ENCODE data around the gene TMEM60. TPM values are rescaled to one million over a fixed set of nuclear protein-coding genes. Genes with fewer than 3 reads are reported as not detected.

TMEM60 gene
- total RNA-seq, 2 experiments from 2014 or later = 1.2 to 2.4 TPM

DNA sequence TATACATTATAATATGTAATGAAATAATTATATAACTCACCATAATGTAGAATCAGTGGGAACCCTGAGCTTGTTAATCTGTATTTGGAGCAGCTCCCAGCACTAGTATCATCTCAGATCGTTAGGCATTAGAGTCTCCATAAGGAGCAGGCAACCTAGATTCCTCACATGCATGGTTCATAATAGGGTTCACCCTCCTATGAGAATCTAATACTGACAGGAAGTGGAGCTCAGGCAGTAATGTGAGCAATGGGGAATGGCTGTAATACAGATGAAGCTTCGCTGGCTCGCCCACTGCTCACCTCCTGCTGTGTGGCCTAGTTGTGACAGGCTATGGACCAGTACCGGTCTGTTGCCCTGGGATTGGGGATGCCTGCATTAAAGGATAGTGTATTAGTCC lies 52.5 kb downstream of the TMEM60 start:
- peaks cover 30% of the 10 kb centered on the region for H3K4me1 Mint-ChIP-seq (ENCODE audit: low read depth)
- intact Hi-C loops (cut with DNase I, micrococcal nuclease) = no loop called here
- Histone ChIP-seq H3K27ac (ENCODE audit: low read depth in 1 of 2, low read length in 2 of 2) (no peak overlapping the region), H3K27me3 (ENCODE audit: control insufficient read depth in 1 of 2, insufficient read depth in 2 of 2, low read length in 2 of 2) (no peaks in the 10 kb centered on the region), H3K9me3 (ENCODE audit: control insufficient read depth in 1 of 2, insufficient read depth in 1 of 2, low read length in 2 of 2) (no peaks in the 10 kb centered on the region), H3K4me3 (ENCODE audit: low read length) (no peak overlapping the region), H3K36me3 (ENCODE audit: insufficient read depth, low read length) (peaks cover 17% of the 10 kb centered on the region), H3K4me1 (ENCODE audit: insufficient read depth, low read length) (peaks cover 16% of the 10 kb centered on the region)
- H3K27me3 Mint-ChIP-seq = no peaks in the 10 kb centered on the region
- TF ChIP-seq, protein P1, sequence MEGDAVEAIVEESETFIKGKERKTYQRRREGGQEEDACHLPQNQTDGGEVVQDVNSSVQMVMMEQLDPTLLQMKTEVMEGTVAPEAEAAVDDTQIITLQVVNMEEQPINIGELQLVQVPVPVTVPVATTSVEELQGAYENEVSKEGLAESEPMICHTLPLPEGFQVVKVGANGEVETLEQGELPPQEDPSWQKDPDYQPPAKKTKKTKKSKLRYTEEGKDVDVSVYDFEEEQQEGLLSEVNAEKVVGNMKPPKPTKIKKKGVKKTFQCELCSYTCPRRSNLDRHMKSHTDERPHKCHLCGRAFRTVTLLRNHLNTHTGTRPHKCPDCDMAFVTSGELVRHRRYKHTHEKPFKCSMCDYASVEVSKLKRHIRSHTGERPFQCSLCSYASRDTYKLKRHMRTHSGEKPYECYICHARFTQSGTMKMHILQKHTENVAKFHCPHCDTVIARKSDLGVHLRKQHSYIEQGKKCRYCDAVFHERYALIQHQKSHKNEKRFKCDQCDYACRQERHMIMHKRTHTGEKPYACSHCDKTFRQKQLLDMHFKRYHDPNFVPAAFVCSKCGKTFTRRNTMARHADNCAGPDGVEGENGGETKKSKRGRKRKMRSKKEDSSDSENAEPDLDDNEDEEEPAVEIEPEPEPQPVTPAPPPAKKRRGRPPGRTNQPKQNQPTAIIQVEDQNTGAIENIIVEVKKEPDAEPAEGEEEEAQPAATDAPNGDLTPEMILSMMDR (IDR thresholded peaks at IDR 0.05) = no peak
- no peak overlapping the region for H3K27ac Mint-ChIP-seq
- DNase-seq = no peak
- POLR2A ChIA-PET = no interaction called here
- H3K4me3 Mint-ChIP-seq = no peak overlapping the region
- peaks cover 44% of the 10 kb centered on the region for H3K36me3 Mint-ChIP-seq (ENCODE audit: low read depth)
- CTCF ChIA-PET = no interaction called here
- H3K9me3 Mint-ChIP-seq = no peaks in the 10 kb centered on the region
- no peak for ATAC-seq (ENCODE audit: poor library complexity)

Other genes with a start within 250 kb of the TMEM60 start
- 1 to 10 TPM; 9.0 to 9.6 TPM for gene RSBN1L, start 102.0 kb downstream of the TMEM60 start, total RNA-seq
- gene PHTF2, start 339 bp upstream of the TMEM60 start, total RNA-seq = 10 to 100 TPM; 22.6 to 23.5 TPM